WTC11 (cell line): Measurements from ENCODE around the gene NFILZ. TPM values are rescaled to one million over a fixed set of nuclear protein-coding genes. Genes with fewer than 3 reads are reported as not detected.

Experiments used
- ATAC-seq: fragments of 200-7000 bp; cut with Tn5 transposase; 2 replicates; pipeline ENCODE4 v1.10.0; 2021; ENCODE audit warnings: mild to moderate bottlenecking, moderate library complexity
- CTCF ChIA-PET: fragments of 300-600 bp; sonication (Branson Sonifier 250); formaldehyde crosslinking; loops from one replicate; lab custom pipeline; 2021; ENCODE audit warnings: antibody characterized with exemption; lab: Charles Lee
- POLR2A ChIA-PET: fragments of 350-600 bp; sonication (Branson Sonifier 250); formaldehyde crosslinking; loops from one replicate; lab custom pipeline; 2021; ENCODE audit warnings: antibody characterized with exemption; lab: Charles Lee
- DNase-seq: peaks from one replicate; pipeline ENCODE4 v3.0.0; 2021; ENCODE audit warnings: low spot score
- H3K27ac Mint-ChIP-seq: 2 replicates; pipeline ENCODE4 v1.8.0; 2021; ENCODE audit warnings: mixed read lengths
- H3K27me3 Mint-ChIP-seq: 2 replicates; pipeline ENCODE4 v1.8.0; 2021; ENCODE audit warnings: low read depth, mild to moderate bottlenecking, moderate library complexity, mixed read lengths
- H3K36me3 Mint-ChIP-seq: 2 replicates; pipeline ENCODE4 v1.8.0; 2021; ENCODE audit warnings: mixed read lengths
- H3K4me1 Mint-ChIP-seq: 2 replicates; pipeline ENCODE4 v1.8.0; 2022; ENCODE audit warnings: mixed read lengths
- H3K4me3 Mint-ChIP-seq: 2 replicates; pipeline ENCODE4 v1.8.0; 2021; ENCODE audit warnings: mild to moderate bottlenecking, moderate library complexity, mixed read lengths
- H3K9me3 Mint-ChIP-seq: 2 replicates; pipeline ENCODE4 v1.8.0; 2021; ENCODE audit warnings: mixed read lengths
- AFF4 ChIP-seq: sonication (generic); formaldehyde crosslinking; IDR thresholded peaks from 2 replicates; pipeline ENCODE4 v1.8.1; 2023; ENCODE audit warnings: mild to moderate bottlenecking, missing genetic modification reagents, borderline replicate concordance
- ARID4B ChIP-seq: sonication (generic); formaldehyde crosslinking; IDR thresholded peaks from 2 replicates; pipeline ENCODE4 v1.8.0; 2023; ENCODE audit warnings: missing genetic modification reagents, mild to moderate bottlenecking, borderline replicate concordance
- ETV6 ChIP-seq: sonication (generic); formaldehyde crosslinking; IDR thresholded peaks from 2 replicates; pipeline ENCODE4 v1.8.1; 2022; ENCODE audit warnings: mild to moderate bottlenecking, missing genetic modification reagents
- HMGXB4 ChIP-seq: sonication (generic); formaldehyde crosslinking; IDR thresholded peaks from 2 replicates; pipeline ENCODE4 v1.8.1; 2023; ENCODE audit warnings: mild to moderate bottlenecking, moderate library complexity, missing genetic modification reagents
- MAX ChIP-seq: sonication (generic); formaldehyde crosslinking; IDR thresholded peaks from 2 replicates; pipeline ENCODE4 v1.8.0; 2022; ENCODE audit warnings: mild to moderate bottlenecking, missing genetic modification reagents
- NR3C1 ChIP-seq: sonication (generic); formaldehyde crosslinking; conservative IDR thresholded peaks from 2 replicates; pipeline ENCODE4 v1.8.1; 2023; ENCODE audit warnings: low read depth, mild to moderate bottlenecking, missing genetic modification reagents
- PRDM15 ChIP-seq: sonication (generic); formaldehyde crosslinking; IDR thresholded peaks from 2 replicates; pipeline ENCODE4 v1.8.0; 2022; ENCODE audit warnings: missing genetic modification reagents
- ZBTB21 ChIP-seq: sonication (generic); formaldehyde crosslinking; IDR thresholded peaks from 2 replicates; pipeline ENCODE4 v1.8.1; 2023; ENCODE audit warnings: mild to moderate bottlenecking, missing genetic modification reagents, borderline replicate concordance
- ZBTB43 ChIP-seq: sonication (generic); formaldehyde crosslinking; IDR thresholded peaks from 2 replicates; pipeline ENCODE4 v1.8.1; 2023; ENCODE audit warnings: mild to moderate bottlenecking, missing genetic modification reagents
- ZNF281 ChIP-seq: sonication (generic); formaldehyde crosslinking; IDR thresholded peaks from 2 replicates; pipeline ENCODE4 v1.8.0; 2023; ENCODE audit warnings: mild to moderate bottlenecking, missing genetic modification reagents
- total RNA-seq: library from RNA; stranded (reverse); gene quantifications from 3 replicates; pipeline ENCODE4 v1.2.3, GENCODE V29; 2021

The NFILZ gene
- total RNA-seq, 1 experiment from 2014 or later: not detected

- no peak for DNase-seq
- H3K27ac Mint-ChIP-seq: no peak overlapping the region
- H3K36me3 Mint-ChIP-seq: peaks cover 12% of the 10 kb centered on the region
- no peaks in the 10 kb centered on the region for H3K4me1 Mint-ChIP-seq
- no peak overlapping the region for H3K4me3 Mint-ChIP-seq
- ChIA-PET POLR2A (no interaction called here), CTCF (no interaction called here)
- peaks cover 44% of the 10 kb centered on the region for H3K9me3 Mint-ChIP-seq
- H3K27me3 Mint-ChIP-seq: peaks cover 10% of the 10 kb centered on the region; the same call in 1 of the 2 replicates
- TF ChIP-seq ARID4B (CRISPR knock-in tag) (no peak), PRDM15 (CRISPR knock-in tag) (no peak), ETV6 (CRISPR knock-in tag) (no peak), MAX (no peak), ZNF281 (no peak), NR3C1 (no peak), ZBTB21 (CRISPR knock-in tag) (no peak), ZBTB43 (CRISPR knock-in tag) (no peak), HMGXB4 (CRISPR knock-in tag) (no peak), AFF4 (CRISPR knock-in tag) (no peak)
- ATAC-seq: no peak
Measured at GRCh38 chr19:8673276-8673891, 43.0 kb downstream of the NFILZ start.
